ENCODE measurements around the gene CD81.

The CD81 gene

DNA sequence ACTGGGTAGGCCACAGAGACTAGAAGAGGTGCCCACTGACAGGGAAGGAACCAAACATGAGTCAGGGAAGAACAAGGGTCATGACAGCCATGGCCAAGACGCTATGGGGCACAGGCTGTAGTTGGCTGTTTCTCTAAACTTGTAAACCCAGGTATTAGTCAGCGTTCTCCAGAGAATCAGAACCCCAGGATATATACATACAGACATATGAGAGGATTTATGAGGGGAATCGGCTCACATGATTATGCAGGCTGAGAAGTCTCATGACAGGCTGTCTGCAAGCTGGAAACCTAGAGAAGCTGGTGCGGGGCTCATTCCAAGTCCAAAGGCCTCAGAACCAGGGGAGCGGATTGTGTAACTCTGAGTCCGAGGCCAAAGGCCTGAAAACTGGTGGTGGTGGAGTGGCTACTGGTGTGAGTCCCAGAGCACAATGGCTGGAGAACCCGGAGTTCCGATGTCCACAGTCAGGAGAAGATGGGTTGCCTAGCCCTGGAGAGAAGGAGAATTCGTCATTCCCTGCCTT is 29.7 kb upstream of the CD81 start:
- DNase-seq (ENCODE audit: low spot score) (no peak), ATAC-seq (ENCODE audit: low read depth) (no peak)
- Histone ChIP-seq H3K27ac (ENCODE audit: poor library complexity, severe bottlenecking) (no peak overlapping the region), H3K27me3 (ENCODE audit: insufficient read depth, poor library complexity, severe bottlenecking) (no peaks in the 10 kb centered on the region), H3K4me3 (ENCODE audit: severe bottlenecking) (no peak overlapping the region), H3K9me3 (ENCODE audit: severe bottlenecking) (no peaks in the 10 kb centered on the region), H3K36me3 (ENCODE audit: low read depth) (no peaks in the 10 kb centered on the region), H3K4me1 (ENCODE audit: insufficient read depth, poor library complexity, severe bottlenecking) (no peaks in the 10 kb centered on the region)
- TF ChIP-seq, protein P1, sequence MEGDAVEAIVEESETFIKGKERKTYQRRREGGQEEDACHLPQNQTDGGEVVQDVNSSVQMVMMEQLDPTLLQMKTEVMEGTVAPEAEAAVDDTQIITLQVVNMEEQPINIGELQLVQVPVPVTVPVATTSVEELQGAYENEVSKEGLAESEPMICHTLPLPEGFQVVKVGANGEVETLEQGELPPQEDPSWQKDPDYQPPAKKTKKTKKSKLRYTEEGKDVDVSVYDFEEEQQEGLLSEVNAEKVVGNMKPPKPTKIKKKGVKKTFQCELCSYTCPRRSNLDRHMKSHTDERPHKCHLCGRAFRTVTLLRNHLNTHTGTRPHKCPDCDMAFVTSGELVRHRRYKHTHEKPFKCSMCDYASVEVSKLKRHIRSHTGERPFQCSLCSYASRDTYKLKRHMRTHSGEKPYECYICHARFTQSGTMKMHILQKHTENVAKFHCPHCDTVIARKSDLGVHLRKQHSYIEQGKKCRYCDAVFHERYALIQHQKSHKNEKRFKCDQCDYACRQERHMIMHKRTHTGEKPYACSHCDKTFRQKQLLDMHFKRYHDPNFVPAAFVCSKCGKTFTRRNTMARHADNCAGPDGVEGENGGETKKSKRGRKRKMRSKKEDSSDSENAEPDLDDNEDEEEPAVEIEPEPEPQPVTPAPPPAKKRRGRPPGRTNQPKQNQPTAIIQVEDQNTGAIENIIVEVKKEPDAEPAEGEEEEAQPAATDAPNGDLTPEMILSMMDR (IDR thresholded peaks at IDR 0.05; ENCODE audit: poor library complexity, severe bottlenecking): no peak

DNA sequence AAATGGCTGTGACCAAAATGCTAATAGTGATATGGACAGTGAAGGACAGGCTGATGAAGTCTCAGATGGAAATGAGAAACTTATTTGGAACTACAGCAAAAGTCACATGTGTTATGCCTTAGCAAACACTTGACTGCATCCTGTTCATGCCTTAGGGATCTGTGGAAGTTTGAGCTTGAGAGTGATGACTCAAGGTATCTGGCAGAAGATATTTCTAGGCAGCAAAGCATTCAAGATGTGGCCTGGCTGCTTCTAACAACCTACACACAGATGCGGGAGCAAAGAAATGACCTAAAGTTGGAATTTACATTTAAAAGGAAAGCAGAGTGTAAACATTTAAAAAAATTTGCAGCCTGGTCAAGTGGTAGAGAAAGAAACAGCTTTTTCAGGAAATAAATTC is 28.1 kb upstream of the CD81 start:
- DNase-seq (ENCODE audit: low spot score) (no peak), ATAC-seq (ENCODE audit: low read depth) (no peak)
- H3K9me3 ChIP-seq (ENCODE audit: severe bottlenecking): no peaks in the 10 kb centered on the region
- H3K36me3 ChIP-seq (ENCODE audit: low read depth): no peaks in the 10 kb centered on the region
- H3K27me3 ChIP-seq (ENCODE audit: insufficient read depth, poor library complexity, severe bottlenecking): no peaks in the 10 kb centered on the region
- no peaks in the 10 kb centered on the region for H3K4me1 ChIP-seq (ENCODE audit: insufficient read depth, poor library complexity, severe bottlenecking)
- TF ChIP-seq, protein P1 (IDR thresholded peaks at IDR 0.05; ENCODE audit: poor library complexity, severe bottlenecking): no peak
- no peak overlapping the region for H3K27ac ChIP-seq (ENCODE audit: poor library complexity, severe bottlenecking)
- H3K4me3 ChIP-seq (ENCODE audit: severe bottlenecking): no peak overlapping the region

DNA sequence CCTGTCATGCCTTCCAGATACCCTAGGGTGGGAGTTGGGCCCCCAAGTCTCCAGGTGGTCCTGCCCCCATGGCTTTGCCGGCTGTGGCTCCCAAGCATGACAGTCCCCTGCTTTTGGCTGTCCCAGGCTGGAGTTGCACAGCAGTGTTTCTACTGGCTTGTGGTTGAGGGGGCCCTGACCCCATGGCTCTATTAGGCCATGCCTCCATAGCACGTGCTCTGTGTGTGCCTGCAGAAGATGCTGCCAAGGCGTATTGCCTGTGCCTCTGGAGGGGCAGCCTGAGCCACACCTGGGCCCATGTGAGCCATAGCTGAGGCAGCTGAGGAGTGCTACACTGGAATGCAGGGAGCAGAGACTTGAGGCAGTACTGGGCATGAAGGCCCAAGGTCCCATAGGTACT is 25.4 kb upstream of the CD81 start:
- no peaks in the 10 kb centered on the region for H3K9me3 ChIP-seq (ENCODE audit: severe bottlenecking)
- H3K27ac ChIP-seq (ENCODE audit: poor library complexity, severe bottlenecking): no peak overlapping the region
- no peaks in the 10 kb centered on the region for H3K36me3 ChIP-seq (ENCODE audit: low read depth)
- TF ChIP-seq, protein P1 (IDR thresholded peaks at IDR 0.05; ENCODE audit: poor library complexity, severe bottlenecking): no peak
- H3K4me1 ChIP-seq (ENCODE audit: insufficient read depth, poor library complexity, severe bottlenecking): peaks cover 3% of the 10 kb centered on the region
- DNase-seq (ENCODE audit: low spot score) (no peak), ATAC-seq (ENCODE audit: low read depth) (no peak)
- H3K4me3 ChIP-seq (ENCODE audit: severe bottlenecking): no peak overlapping the region
- H3K27me3 ChIP-seq (ENCODE audit: insufficient read depth, poor library complexity, severe bottlenecking): no peaks in the 10 kb centered on the region

DNA sequence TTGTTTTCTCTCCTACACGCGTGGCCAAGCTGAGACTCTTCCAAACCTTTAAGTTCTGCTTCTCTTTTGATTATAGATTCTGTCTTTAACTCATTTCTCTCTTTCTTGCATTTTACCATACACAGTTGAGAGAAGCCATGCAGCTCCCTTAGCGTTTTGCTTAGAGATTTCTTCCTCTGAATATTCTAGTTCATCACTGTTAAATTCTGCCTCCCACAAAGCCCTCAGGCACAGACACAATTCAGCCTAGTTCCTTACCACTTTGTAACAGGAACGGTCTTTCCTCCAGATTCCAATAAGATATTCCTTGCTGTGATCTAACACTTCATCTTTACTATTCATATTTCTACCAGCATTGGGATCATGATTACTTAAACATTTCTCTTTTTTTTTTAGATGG is 24.7 kb upstream of the CD81 start:
- Histone ChIP-seq H3K27ac (ENCODE audit: poor library complexity, severe bottlenecking) (no peak overlapping the region), H3K27me3 (ENCODE audit: insufficient read depth, poor library complexity, severe bottlenecking) (no peaks in the 10 kb centered on the region), H3K9me3 (ENCODE audit: severe bottlenecking) (no peaks in the 10 kb centered on the region), H3K36me3 (ENCODE audit: low read depth) (no peaks in the 10 kb centered on the region), H3K4me3 (ENCODE audit: severe bottlenecking) (no peak overlapping the region), H3K4me1 (ENCODE audit: insufficient read depth, poor library complexity, severe bottlenecking) (peaks cover 3% of the 10 kb centered on the region)
- DNase-seq (ENCODE audit: low spot score) (no peak), ATAC-seq (ENCODE audit: low read depth) (no peak)
- TF ChIP-seq, protein P1 (IDR thresholded peaks at IDR 0.05; ENCODE audit: poor library complexity, severe bottlenecking): no peak

DNA sequence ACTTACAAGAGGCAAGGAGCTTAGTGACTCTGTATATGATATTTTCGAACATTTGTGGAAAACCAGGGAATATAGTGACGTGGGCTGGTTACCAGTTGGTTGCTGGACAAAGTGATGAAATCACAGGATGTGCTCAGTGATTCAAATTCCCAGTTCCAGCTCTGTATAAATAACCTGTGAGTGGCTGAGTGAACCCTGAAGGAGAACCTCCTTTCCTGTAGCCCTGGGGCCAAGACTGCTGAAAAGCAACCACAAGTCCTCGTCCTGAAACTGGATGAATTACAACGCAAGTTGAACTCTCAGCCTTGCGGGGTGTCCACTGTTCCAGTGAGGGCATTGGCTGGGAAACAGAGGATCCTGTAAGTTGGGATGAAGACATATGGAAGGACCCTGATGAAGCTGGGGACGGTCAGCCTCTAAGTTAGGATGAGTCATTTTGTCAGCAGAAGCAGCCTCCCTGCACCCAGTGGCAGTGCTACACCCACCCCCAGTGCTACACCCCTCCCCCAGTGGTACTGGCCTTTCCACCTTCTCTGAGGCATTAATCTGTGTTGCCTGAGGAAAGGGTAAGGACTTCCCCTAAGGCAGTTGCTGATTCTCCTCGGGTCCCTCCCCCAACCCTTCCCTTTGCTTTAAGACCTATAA is 22.0 kb upstream of the CD81 start:
- ATAC-seq (ENCODE audit: low read depth) (peak; percentile 40; the same call in 2 of the 3 replicates), DNase-seq (ENCODE audit: low spot score) (no peak)
- TF ChIP-seq, protein P1 (IDR thresholded peaks at IDR 0.05; ENCODE audit: poor library complexity, severe bottlenecking): no peak
- Histone ChIP-seq H3K9me3 (ENCODE audit: severe bottlenecking) (no peaks in the 10 kb centered on the region), H3K36me3 (ENCODE audit: low read depth) (no peaks in the 10 kb centered on the region), H3K27me3 (ENCODE audit: insufficient read depth, poor library complexity, severe bottlenecking) (no peaks in the 10 kb centered on the region), H3K27ac (ENCODE audit: poor library complexity, severe bottlenecking) (no peak overlapping the region), H3K4me1 (ENCODE audit: insufficient read depth, poor library complexity, severe bottlenecking) (peaks cover 3% of the 10 kb centered on the region), H3K4me3 (ENCODE audit: severe bottlenecking) (no peak overlapping the region)

All from RWPE2 (cell line).